ENCODE results near the gene SERGEF.

Gene SERGEF

GRCh38 chr11:17950644-17951043 is 62.2 kb downstream of the SERGEF start:
- DNase-seq, result no peak

GRCh38 chr11:17948296-17948695 is 64.6 kb downstream of the SERGEF start:
- no peak for DNase-seq

- no peak for DNase-seq
Measured at GRCh38 chr11:17939542-17939941, 73.3 kb downstream of the SERGEF start.

GRCh38 chr11:17936790-17937189 is 76.1 kb downstream of the SERGEF start:
- no peak for DNase-seq

- DNase-seq, result no peak
Measured at GRCh38 chr11:17934194-17934593, 78.7 kb downstream of the SERGEF start.

- no peak for DNase-seq
Measured at GRCh38 chr11:17933708-17934107, 79.1 kb downstream of the SERGEF start.

- no peak for DNase-seq
Measured at GRCh38 chr11:17932472-17932871, 80.4 kb downstream of the SERGEF start.

GRCh38 chr11:17931595-17931994 is 81.3 kb downstream of the SERGEF start:
- no peak for DNase-seq

- no peak for DNase-seq
Measured at GRCh38 chr11:17930544-17931125, 82.2 kb downstream of the SERGEF start.

- DNase-seq, result no peak
Measured at GRCh38 chr11:17929171-17929570, 83.7 kb downstream of the SERGEF start.

GRCh38 chr11:17927681-17928343 is 85.0 kb downstream of the SERGEF start:
- DNase-seq, result no peak

GRCh38 chr11:17927041-17927440 is 85.8 kb downstream of the SERGEF start:
- DNase-seq, result no peak

- DNase-seq, result no peak
Measured at GRCh38 chr11:17924713-17925112, 88.1 kb downstream of the SERGEF start.

GRCh38 chr11:17923217-17923616 is 89.6 kb downstream of the SERGEF start:
- DNase-seq, result no peak

GRCh38 chr11:17922416-17922788 is 90.4 kb downstream of the SERGEF start:
- DNase-seq, result no peak

- DNase-seq, result no peak
Measured at GRCh38 chr11:17921659-17922415, 91.0 kb downstream of the SERGEF start.

- no peak for DNase-seq
Measured at GRCh38 chr11:17918049-17918605, 94.7 kb downstream of the SERGEF start.

GRCh38 chr11:17917556-17917955 is 95.3 kb downstream of the SERGEF start:
- DNase-seq, result no peak

- DNase-seq, result no peak
Measured at GRCh38 chr11:17915500-17916143, 97.2 kb downstream of the SERGEF start.

GRCh38 chr11:17914957-17915356 is 97.9 kb downstream of the SERGEF start:
- DNase-seq, result no peak

GRCh38 chr11:17907046-17907445 is 105.8 kb downstream of the SERGEF start:
- DNase-seq, result no peak

GRCh38 chr11:17906436-17906835 is 106.4 kb downstream of the SERGEF start:
- no peak for DNase-seq

GRCh38 chr11:17905477-17905876 is 107.4 kb downstream of the SERGEF start:
- DNase-seq, result no peak

All from CD4-positive, alpha-beta T cell treated with Interleukin-1 beta for 1 hour (primary cell).